K562 (cell line): ENCODE results near the gene TRPM2. TPM values are rescaled to one million over a fixed set of nuclear protein-coding genes. Genes with fewer than 3 reads are reported as not detected.
A peak's percentile ranks its signal among the peaks of the same experiment; 100 is the strongest.

Source experiments
- ATAC-seq: fragments of 200-7000 bp; cut with Tn5 transposase; 3 replicates; pipeline ENCODE4 v1.9.1; 2020; ENCODE audit warnings: moderate library complexity
- BruUV-seq: library from RNA; stranded (reverse); fragments of 400-500 nt; replicated peaks from 2 replicates; lab custom pipeline; 2021; lab: Mats Ljungman, UMichigan
- CTCF ChIA-PET: fragments of 300-600 bp; formaldehyde crosslinking; extraction: SDS; loops from one replicate; lab custom pipeline; 2021; ENCODE audit warnings: low intra/inter-chr PET ratio; lab: Yijun Ruan, JAX
- POLR2A ChIA-PET: fragments of 300-600, 350-650 bp; sonication (Branson Sonifier 250); formaldehyde crosslinking; extraction: SDS; loops from one replicate; lab custom pipeline; 2021; ENCODE audit warnings: antibody characterized with exemption, inconsistent platforms; lab: Yijun Ruan, JAX
- DNase-seq, 4 experiments: peaks; one replicate each; pipeline versions ENCODE4 v3.0.0 to v3.0.0-alpha.2; 2011 to 2018; ENCODE audit warnings: low spot score in 3 of 4, mixed read lengths in 3 of 4; ENCODE audit errors: extremely low read depth in 1 of 4
- FAIRE-seq: peaks from 2 replicates; lab custom pipeline; 2011; peaks lifted over from hg19 to GRCh38; lab: Jason Lieb, UNC
- H2AFZ ChIP-seq: 2 replicates; pipeline ENCODE4 v1.6.0; 2011; ENCODE audit warnings: low read depth, low read length, control low read depth, inconsistent platforms
- H3K27ac ChIP-seq: fragments of 200-600 bp; 3 replicates; pipeline ENCODE4 v1.8.0; 2011; ENCODE audit warnings: low read depth, mild to moderate bottlenecking, control low read depth, inconsistent platforms, low read length, moderate library complexity, mixed read lengths; ENCODE audit errors: extremely low read depth
- H3K27me3 ChIP-seq, 2 experiments: fragments of 300-600 bp in 1 of 2; 2 replicates in 1 of 2; 3 replicates in 1 of 2; pipeline versions ENCODE4 v1.6.0 to v1.8.0; 2011; ENCODE audit warnings: inconsistent platforms in 2 of 2, low read length in 2 of 2, mild to moderate bottlenecking in 1 of 2, mixed read lengths in 1 of 2, moderate library complexity in 1 of 2; ENCODE audit not compliant: control insufficient read depth in 2 of 2, insufficient read depth in 2 of 2
- H3K36me3 ChIP-seq: fragments of 300-600 bp; 3 replicates; pipeline ENCODE4 v1.8.0; 2011; ENCODE audit warnings: mild to moderate bottlenecking, low read length, inconsistent platforms; ENCODE audit not compliant: control insufficient read depth, insufficient read depth
- H3K4me1 ChIP-seq, 2 experiments: fragments of 200-600 bp in 1 of 2; replicated peaks in 1 of 2; 2 replicates in 1 of 2; 3 replicates in 1 of 2; pipeline versions ENCODE4 v1.5.1 to v1.8.0; 2011; ENCODE audit warnings: inconsistent platforms in 2 of 2, low read length in 2 of 2, mild to moderate bottlenecking in 1 of 2, mixed read lengths in 1 of 2, moderate library complexity in 1 of 2; ENCODE audit not compliant: control insufficient read depth in 2 of 2, insufficient read depth in 2 of 2
- H3K4me2 ChIP-seq: 2 replicates; pipeline ENCODE4 v1.6.1; 2011; ENCODE audit warnings: low read length, control low read depth, inconsistent platforms, mixed read lengths; ENCODE audit not compliant: insufficient read depth
- H3K4me3 ChIP-seq: fragments of 200-600 bp; sonication (generic), shearing (Covaris generic); 2 replicates; pipeline ENCODE4 v1.5.1; 2016; ENCODE audit warnings: control low read depth, inconsistent platforms
- H3K79me2 ChIP-seq: fragments of 200-600 bp; 3 replicates; pipeline ENCODE4 v1.8.0; 2011; ENCODE audit warnings: low read length, inconsistent platforms; ENCODE audit not compliant: control insufficient read depth, insufficient read depth
- H3K9ac ChIP-seq, 2 experiments: 2 replicates each; pipeline versions ENCODE4 v1.6.0 to v1.6.1; 2011; ENCODE audit warnings: low read depth in 2 of 2, low read length in 2 of 2, control low read depth in 1 of 2, inconsistent platforms in 1 of 2, mild to moderate bottlenecking in 1 of 2, mixed read lengths in 1 of 2; ENCODE audit not compliant: insufficient read depth in 1 of 2
- H3K9me1 ChIP-seq: one replicate; pipeline ENCODE4 v1.6.0; 2011; ENCODE audit warnings: inconsistent platforms, mild to moderate bottlenecking, low read length, moderate library complexity; ENCODE audit not compliant: control insufficient read depth, insufficient read depth
- H3K9me3 ChIP-seq: replicated peaks from 2 replicates; pipeline ENCODE4 v1.5.1; 2011; ENCODE audit warnings: low read depth, low read length, inconsistent platforms; ENCODE audit not compliant: control insufficient read depth, insufficient read depth
- H4K20me1 ChIP-seq: replicated peaks from 2 replicates; pipeline ENCODE4 v1.6.1; 2011; ENCODE audit warnings: low read length, inconsistent platforms, mixed read lengths; ENCODE audit not compliant: control insufficient read depth, insufficient read depth
- DPF2 ChIP-seq: fragments of 450-650 bp; IDR thresholded peaks from 2 replicates; pipeline ENCODE4 v1.6.1; 2016
- E2F6 ChIP-seq, 2 experiments: IDR thresholded peaks; 2 replicates each; pipeline ENCODE4 v1.6.1; 2011; ENCODE audit warnings: borderline replicate concordance in 1 of 2, control low read depth in 1 of 2, low read depth in 1 of 2, low read length in 1 of 2, mild to moderate bottlenecking in 1 of 2, mixed read lengths in 1 of 2, moderate library complexity in 1 of 2; ENCODE audit not compliant: insufficient read depth in 1 of 2, insufficient read length in 1 of 2, poor library complexity in 1 of 2, severe bottlenecking in 1 of 2; ENCODE audit errors: extremely low read depth in 1 of 2
- FOXM1 ChIP-seq, 2 experiments: fragments of 450-650 bp in 1 of 2; sonication (generic) in 1 of 2; formaldehyde crosslinking in 1 of 2; IDR thresholded peaks; 2 replicates each; pipeline versions ENCODE4 v1.6.1 to v1.9.0; 2017 to 2022; ENCODE audit warnings: low read depth in 2 of 2, mild to moderate bottlenecking in 2 of 2, missing genetic modification reagents in 1 of 2, moderate library complexity in 1 of 2
- FOXP1 ChIP-seq: sonication (generic); formaldehyde crosslinking; IDR thresholded peaks from 2 replicates; pipeline ENCODE4 v1.8.0; 2022; ENCODE audit warnings: mild to moderate bottlenecking, missing genetic modification reagents
- JUND ChIP-seq, 2 experiments: IDR thresholded peaks; 2 replicates in 1 of 2; 3 replicates in 1 of 2; pipeline ENCODE4 v1.6.1; 2011; ENCODE audit warnings: borderline replicate concordance in 2 of 2, low read depth in 2 of 2, low read length in 2 of 2, improper control_type of control experiment in 1 of 2, missing biosample characterization in 1 of 2, missing genetic modification characterization in 1 of 2, missing genetic modification reagents in 1 of 2
- SMARCC2 ChIP-seq: fragments of 450-650 bp; IDR thresholded peaks from 2 replicates; pipeline ENCODE4 v1.6.1; 2017; ENCODE audit warnings: antibody characterized with exemption, moderate library complexity, mild to moderate bottlenecking, low read depth
- ZFP91 ChIP-seq: sonication (generic); formaldehyde crosslinking; IDR thresholded peaks from 2 replicates; pipeline ENCODE4 v1.8.0; 2022; ENCODE audit warnings: mild to moderate bottlenecking, missing genetic modification reagents
- ZFX ChIP-seq: sonication (generic); formaldehyde crosslinking; IDR thresholded peaks from 2 replicates; pipeline ENCODE4 v1.8.0; 2022; ENCODE audit warnings: mild to moderate bottlenecking, missing genetic modification reagents, moderate library complexity
- ZNF12 ChIP-seq: sonication (generic); formaldehyde crosslinking; IDR thresholded peaks from 2 replicates; pipeline ENCODE4 v1.4.0; 2020; ENCODE audit warnings: mild to moderate bottlenecking, missing genetic modification reagents
- ZNF449 ChIP-seq: fragments of 250-450 bp; sonication (Bioruptor Pico); IDR thresholded peaks from 2 replicates; pipeline ENCODE4 v1.8.0; 2022; ENCODE audit warnings: moderate library complexity, mild to moderate bottlenecking, inconsistent platforms
- WGBS: fragments of 100-300 bp; shearing (Covaris generic); methylation state at CpG from one replicate; pipeline ENCODE4 v1.1.6; 2016; ENCODE audit warnings: low coverage, mixed read lengths; ENCODE audit not compliant: insufficient coverage; ENCODE audit errors: missing lambda C conversion rate; 5-methylcytosine and 5-hydroxymethylcytosine counted together
- in situ Hi-C: fragments of 300-500 bp; cut with MboI; formaldehyde crosslinking; loops from 4 replicates; pipeline ENCODE4 v1.15.0; 2018; ENCODE audit warnings: inconsistent platforms, mixed read lengths
- intact Hi-C: fragments of 100-400 bp; cut with micrococcal nuclease; formaldehyde crosslinking; loops from 2 replicates; pipeline ENCODE4 v1.14.2; 2022
- polyA plus RNA-seq, 8 experiments: library from polyadenylated mRNA; depleted of rRNA in 4 of 8; stranded (reverse) in 5 of 8; unstranded in 3 of 8; fragments of >200 nt; fragmentation: Nextera tagmentation in 2 of 8; fragmentation: Illumina TruSeq in 1 of 8; extraction: Ambion mirVana in 2 of 8; extraction: Trizol in 1 of 8; gene quantifications; 2 replicates each; pipeline versions ENCODE4 v1.2.1 to v1.2.3, GENCODE V29; 2011 to 2014; ENCODE audit warnings: inconsistent platforms in 1 of 8, missing spikeins in 1 of 8
- total RNA-seq, 7 experiments: library from RNA; depleted of rRNA in 6 of 7; stranded (reverse); fragments of >200 nt in 6 of 7; fragmentation: Illumina TruSeq in 2 of 7; extraction: Trizol in 2 of 7; gene quantifications; 2 replicates each; pipeline versions ENCODE4 v1.2.1 to v1.2.3, GENCODE V29; 2011 to 2021; ENCODE audit warnings: low replicate concordance in 1 of 7
- TF ChIP-seq, protein P1 (sequence below): fragments of 450-650 bp; formaldehyde crosslinking; IDR thresholded peaks from 2 replicates; pipeline ENCODE4 v1.4.0; 2022; ENCODE audit warnings: missing genetic modification characterization
- TF ChIP-seq, protein P2 (sequence below): fragments of 150-350 bp; IDR thresholded peaks from 2 replicates; pipeline ENCODE4 v1.6.1; 2014; ENCODE audit warnings: low read depth, mild to moderate bottlenecking, low read length, borderline replicate concordance

The TRPM2 gene
- total and polyA plus RNA-seq, 9 of the 15 experiments (the other 6 are each of a cell fraction or from before 2014, with no cell fraction given), result 0.33 to 2.1 (median 0.98) TPM; not detected in 2

- in situ Hi-C loops, result no loop called here
- H3K79me2 ChIP-seq, result no peaks in the 10 kb centered on the region
- peaks cover 80 to 93% of the 10 kb centered on the region in 2 experiments for H3K27me3 ChIP-seq
- FAIRE-seq (no peak), DNase-seq (no peak), ATAC-seq (no peak)
- H3K4me2 ChIP-seq, result no peak overlapping the region
- no peak overlapping the region for H3K9ac ChIP-seq
- no peak overlapping the region for H2AFZ ChIP-seq
- CTCF ChIA-PET, result no interaction called here
- peaks cover 7% of the 10 kb centered on the region; the same call in 1 of the 2 replicates for H4K20me1 ChIP-seq
- no peak overlapping the region for H3K4me3 ChIP-seq
- H3K9me3 ChIP-seq, result no peaks in the 10 kb centered on the region
- H3K27ac ChIP-seq, result no peak overlapping the region
- no peaks in the 10 kb centered on the region for H3K36me3 ChIP-seq
- POLR2A ChIA-PET, result no interaction called here
- intact Hi-C loops, result no loop called here
- H3K4me1 ChIP-seq, result peaks cover 0 to 7% of the 10 kb centered on the region in 2 experiments; a peak in 3 of 5 replicates
- no TSS peak for BruUV-seq
- 2% methylated on average over 10 of the region's 10 CpGs for WGBS
- no peaks in the 10 kb centered on the region for H3K9me1 ChIP-seq
- no peak for TF ChIP-seq E2F6 (IDR thresholded peaks at IDR 0.05; ENCODE audit: borderline replicate concordance in 1 of 2, extremely low read depth in 1 of 2, insufficient read depth in 1 of 2, insufficient read length in 1 of 2, low read depth in 1 of 2, low read length in 1 of 2, poor library complexity in 1 of 2, severe bottlenecking in 1 of 2)
- TF ChIP-seq FOXP1 (CRISPR knock-in tag), result no peak
- no peak for TF ChIP-seq JUND (IDR thresholded peaks at IDR 0.05; ENCODE audit: borderline replicate concordance, low read depth, low read length)
- TF ChIP-seq JUND (tag; IDR thresholded peaks at IDR 0.05; ENCODE audit: borderline replicate concordance, low read depth, low read length), result no peak
- TF ChIP-seq, protein P1, sequence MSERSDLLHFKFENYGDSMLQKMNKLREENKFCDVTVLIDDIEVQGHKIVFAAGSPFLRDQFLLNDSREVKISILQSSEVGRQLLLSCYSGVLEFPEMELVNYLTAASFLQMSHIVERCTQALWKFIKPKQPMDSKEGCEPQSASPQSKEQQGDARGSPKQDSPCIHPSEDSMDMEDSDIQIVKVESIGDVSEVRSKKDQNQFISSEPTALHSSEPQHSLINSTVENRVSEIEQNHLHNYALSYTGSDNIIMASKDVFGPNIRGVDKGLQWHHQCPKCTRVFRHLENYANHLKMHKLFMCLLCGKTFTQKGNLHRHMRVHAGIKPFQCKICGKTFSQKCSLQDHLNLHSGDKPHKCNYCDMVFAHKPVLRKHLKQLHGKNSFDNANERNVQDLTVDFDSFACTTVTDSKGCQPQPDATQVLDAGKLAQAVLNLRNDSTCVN (CRISPR knock-in tag), result no peak
- TF ChIP-seq ZFP91 (CRISPR knock-in tag), result no peak
- TF ChIP-seq DPF2, result no peak
- no peak for TF ChIP-seq FOXM1 (IDR thresholded peaks at IDR 0.05; ENCODE audit: low read depth)
- no peak for TF ChIP-seq FOXM1 (CRISPR knock-in tag; IDR thresholded peaks at IDR 0.05; ENCODE audit: low read depth)
- no peak for TF ChIP-seq ZFX (CRISPR knock-in tag)
- peak; percentile 90 for TF ChIP-seq ZNF12
- TF ChIP-seq ZNF449 (CRISPR knock-in tag), result no peak
- TF ChIP-seq, protein P2, sequence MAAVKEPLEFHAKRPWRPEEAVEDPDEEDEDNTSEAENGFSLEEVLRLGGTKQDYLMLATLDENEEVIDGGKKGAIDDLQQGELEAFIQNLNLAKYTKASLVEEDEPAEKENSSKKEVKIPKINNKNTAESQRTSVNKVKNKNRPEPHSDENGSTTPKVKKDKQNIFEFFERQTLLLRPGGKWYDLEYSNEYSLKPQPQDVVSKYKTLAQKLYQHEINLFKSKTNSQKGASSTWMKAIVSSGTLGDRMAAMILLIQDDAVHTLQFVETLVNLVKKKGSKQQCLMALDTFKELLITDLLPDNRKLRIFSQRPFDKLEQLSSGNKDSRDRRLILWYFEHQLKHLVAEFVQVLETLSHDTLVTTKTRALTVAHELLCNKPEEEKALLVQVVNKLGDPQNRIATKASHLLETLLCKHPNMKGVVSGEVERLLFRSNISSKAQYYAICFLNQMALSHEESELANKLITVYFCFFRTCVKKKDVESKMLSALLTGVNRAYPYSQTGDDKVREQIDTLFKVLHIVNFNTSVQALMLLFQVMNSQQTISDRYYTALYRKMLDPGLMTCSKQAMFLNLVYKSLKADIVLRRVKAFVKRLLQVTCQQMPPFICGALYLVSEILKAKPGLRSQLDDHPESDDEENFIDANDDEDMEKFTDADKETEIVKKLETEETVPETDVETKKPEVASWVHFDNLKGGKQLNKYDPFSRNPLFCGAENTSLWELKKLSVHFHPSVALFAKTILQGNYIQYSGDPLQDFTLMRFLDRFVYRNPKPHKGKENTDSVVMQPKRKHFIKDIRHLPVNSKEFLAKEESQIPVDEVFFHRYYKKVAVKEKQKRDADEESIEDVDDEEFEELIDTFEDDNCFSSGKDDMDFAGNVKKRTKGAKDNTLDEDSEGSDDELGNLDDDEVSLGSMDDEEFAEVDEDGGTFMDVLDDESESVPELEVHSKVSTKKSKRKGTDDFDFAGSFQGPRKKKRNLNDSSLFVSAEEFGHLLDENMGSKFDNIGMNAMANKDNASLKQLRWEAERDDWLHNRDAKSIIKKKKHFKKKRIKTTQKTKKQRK, result no peak
- no peak for TF ChIP-seq SMARCC2
Observed at GRCh38 chr21:44375281-44375651, 21.8 kb downstream of the TRPM2 start.
